SK-N-SH (cell line): ENCODE data around the gene CCSER1.

Experiments used
- EP300 ChIP-seq, 2 experiments: IDR thresholded peaks; 2 replicates each; pipeline versions ENCODE4 v1.4.0 to v1.6.1; 2012; ENCODE audit warnings: borderline replicate concordance in 1 of 2, low read depth in 1 of 2, low read length in 1 of 2
- EZH2phosphoT487 ChIP-seq: fragments of 200-600 bp; sonication (generic); IDR thresholded peaks from 2 replicates; pipeline ENCODE4 v1.6.1; 2017; ENCODE audit warnings: low read depth, mixed run types, mild to moderate bottlenecking, antibody characterized with exemption, moderate library complexity, borderline replicate concordance
- FOXJ3 ChIP-seq: sonication (generic); formaldehyde crosslinking; IDR thresholded peaks from 2 replicates; pipeline ENCODE4 v1.5.1; 2020; ENCODE audit warnings: mild to moderate bottlenecking, missing genetic modification reagents
- FOXM1 ChIP-seq: IDR thresholded peaks from 2 replicates; pipeline ENCODE4 v1.4.0; 2012; ENCODE audit warnings: low read depth, mild to moderate bottlenecking
- JUND ChIP-seq: IDR thresholded peaks from 2 replicates; pipeline ENCODE4 v1.4.0; 2012
- NFIC ChIP-seq: IDR thresholded peaks from 2 replicates; pipeline ENCODE4 v1.4.0; 2012; ENCODE audit warnings: borderline replicate concordance
- SIN3A ChIP-seq: IDR thresholded peaks from 2 replicates; pipeline ENCODE4 v1.6.1; 2012; ENCODE audit warnings: low read depth, mild to moderate bottlenecking, low read length, moderate library complexity, borderline replicate concordance
- TF ChIP-seq, protein P1 (sequence below): fragments of 200-600 bp; sonication (generic); IDR thresholded peaks from 2 replicates; pipeline ENCODE4 v1.6.1; 2017; ENCODE audit warnings: antibody characterized with exemption, mild to moderate bottlenecking, moderate library complexity
- TF ChIP-seq, protein P2 (sequence below): IDR thresholded peaks from 2 replicates; pipeline ENCODE4 v1.6.1; 2012; ENCODE audit warnings: mild to moderate bottlenecking, low read depth, low read length, moderate library complexity
- TF ChIP-seq, protein P3 (sequence below): IDR thresholded peaks from 2 replicates; pipeline ENCODE4 v1.4.0; 2012; ENCODE audit warnings: low read depth

DNA sequence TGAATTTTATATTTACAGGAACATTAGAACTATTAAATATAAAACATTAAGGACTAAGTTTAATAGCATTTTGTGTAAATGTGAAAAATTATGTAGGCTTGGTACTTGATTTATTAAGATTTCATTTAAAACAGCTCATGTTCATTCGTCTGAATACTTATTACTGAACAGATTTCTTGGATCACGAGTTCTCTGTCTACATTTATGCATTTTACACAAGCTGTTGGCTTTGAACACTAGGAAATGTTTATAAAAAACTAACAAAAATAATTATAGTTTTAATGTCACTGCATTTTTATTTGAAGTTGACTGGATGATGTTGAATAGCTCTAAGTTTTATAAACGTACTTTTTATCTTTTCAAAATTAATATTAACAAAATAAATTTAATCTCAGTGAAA is 888.7 kb downstream of the CCSER1 start:
- TF ChIP-seq JUND, result no peak
- TF ChIP-seq EP300 (IDR thresholded peaks at IDR 0.05; ENCODE audit: borderline replicate concordance in 1 of 2, low read depth in 1 of 2, low read length in 1 of 2), result no peak
- TF ChIP-seq SIN3A, result no peak
- TF ChIP-seq, protein P1, sequence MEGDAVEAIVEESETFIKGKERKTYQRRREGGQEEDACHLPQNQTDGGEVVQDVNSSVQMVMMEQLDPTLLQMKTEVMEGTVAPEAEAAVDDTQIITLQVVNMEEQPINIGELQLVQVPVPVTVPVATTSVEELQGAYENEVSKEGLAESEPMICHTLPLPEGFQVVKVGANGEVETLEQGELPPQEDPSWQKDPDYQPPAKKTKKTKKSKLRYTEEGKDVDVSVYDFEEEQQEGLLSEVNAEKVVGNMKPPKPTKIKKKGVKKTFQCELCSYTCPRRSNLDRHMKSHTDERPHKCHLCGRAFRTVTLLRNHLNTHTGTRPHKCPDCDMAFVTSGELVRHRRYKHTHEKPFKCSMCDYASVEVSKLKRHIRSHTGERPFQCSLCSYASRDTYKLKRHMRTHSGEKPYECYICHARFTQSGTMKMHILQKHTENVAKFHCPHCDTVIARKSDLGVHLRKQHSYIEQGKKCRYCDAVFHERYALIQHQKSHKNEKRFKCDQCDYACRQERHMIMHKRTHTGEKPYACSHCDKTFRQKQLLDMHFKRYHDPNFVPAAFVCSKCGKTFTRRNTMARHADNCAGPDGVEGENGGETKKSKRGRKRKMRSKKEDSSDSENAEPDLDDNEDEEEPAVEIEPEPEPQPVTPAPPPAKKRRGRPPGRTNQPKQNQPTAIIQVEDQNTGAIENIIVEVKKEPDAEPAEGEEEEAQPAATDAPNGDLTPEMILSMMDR, result no peak
- no peak for TF ChIP-seq FOXM1
- no peak for TF ChIP-seq FOXJ3 (CRISPR knock-in tag)
- TF ChIP-seq, protein P2, sequence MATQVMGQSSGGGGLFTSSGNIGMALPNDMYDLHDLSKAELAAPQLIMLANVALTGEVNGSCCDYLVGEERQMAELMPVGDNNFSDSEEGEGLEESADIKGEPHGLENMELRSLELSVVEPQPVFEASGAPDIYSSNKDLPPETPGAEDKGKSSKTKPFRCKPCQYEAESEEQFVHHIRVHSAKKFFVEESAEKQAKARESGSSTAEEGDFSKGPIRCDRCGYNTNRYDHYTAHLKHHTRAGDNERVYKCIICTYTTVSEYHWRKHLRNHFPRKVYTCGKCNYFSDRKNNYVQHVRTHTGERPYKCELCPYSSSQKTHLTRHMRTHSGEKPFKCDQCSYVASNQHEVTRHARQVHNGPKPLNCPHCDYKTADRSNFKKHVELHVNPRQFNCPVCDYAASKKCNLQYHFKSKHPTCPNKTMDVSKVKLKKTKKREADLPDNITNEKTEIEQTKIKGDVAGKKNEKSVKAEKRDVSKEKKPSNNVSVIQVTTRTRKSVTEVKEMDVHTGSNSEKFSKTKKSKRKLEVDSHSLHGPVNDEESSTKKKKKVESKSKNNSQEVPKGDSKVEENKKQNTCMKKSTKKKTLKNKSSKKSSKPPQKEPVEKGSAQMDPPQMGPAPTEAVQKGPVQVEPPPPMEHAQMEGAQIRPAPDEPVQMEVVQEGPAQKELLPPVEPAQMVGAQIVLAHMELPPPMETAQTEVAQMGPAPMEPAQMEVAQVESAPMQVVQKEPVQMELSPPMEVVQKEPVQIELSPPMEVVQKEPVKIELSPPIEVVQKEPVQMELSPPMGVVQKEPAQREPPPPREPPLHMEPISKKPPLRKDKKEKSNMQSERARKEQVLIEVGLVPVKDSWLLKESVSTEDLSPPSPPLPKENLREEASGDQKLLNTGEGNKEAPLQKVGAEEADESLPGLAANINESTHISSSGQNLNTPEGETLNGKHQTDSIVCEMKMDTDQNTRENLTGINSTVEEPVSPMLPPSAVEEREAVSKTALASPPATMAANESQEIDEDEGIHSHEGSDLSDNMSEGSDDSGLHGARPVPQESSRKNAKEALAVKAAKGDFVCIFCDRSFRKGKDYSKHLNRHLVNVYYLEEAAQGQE, result no peak
- no peak for TF ChIP-seq EZH2phosphoT487
- TF ChIP-seq, protein P3, sequence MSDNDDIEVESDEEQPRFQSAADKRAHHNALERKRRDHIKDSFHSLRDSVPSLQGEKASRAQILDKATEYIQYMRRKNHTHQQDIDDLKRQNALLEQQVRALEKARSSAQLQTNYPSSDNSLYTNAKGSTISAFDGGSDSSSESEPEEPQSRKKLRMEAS, result no peak
- no peak for TF ChIP-seq NFIC
